ENCODE results near the gene FOXI3.

The FOXI3 gene

GRCh38 chr2:88464153-88464552 is 11.7 kb upstream of the FOXI3 start:
- H3K4me1 ChIP-seq (ENCODE audit: control insufficient read depth, insufficient read depth, low read length): no peaks in the 10 kb centered on the region
- H3K9ac ChIP-seq (ENCODE audit: low read depth, low read length): no peak overlapping the region
- H3K36me3 ChIP-seq (ENCODE audit: insufficient read depth, low read length): no peaks in the 10 kb centered on the region
- H3K9me3 ChIP-seq (replicated peaks; ENCODE audit: low read length): no peaks in the 10 kb centered on the region
- H3K27me3 ChIP-seq (ENCODE audit: control insufficient read depth, insufficient read depth, low read length): no peaks in the 10 kb centered on the region
- H3K4me3 ChIP-seq (ENCODE audit: low read length): no peak overlapping the region
- H3K4me2 ChIP-seq (ENCODE audit: low read length): no peak overlapping the region

- no peak overlapping the region for H3K4me2 ChIP-seq (ENCODE audit: low read length)
- no peak overlapping the region for H3K9ac ChIP-seq (ENCODE audit: low read depth, low read length)
- H3K36me3 ChIP-seq (ENCODE audit: insufficient read depth, low read length): no peaks in the 10 kb centered on the region
- H3K9me3 ChIP-seq (replicated peaks; ENCODE audit: low read length): no peaks in the 10 kb centered on the region
- H3K4me1 ChIP-seq (ENCODE audit: control insufficient read depth, insufficient read depth, low read length): no peaks in the 10 kb centered on the region
- H3K27me3 ChIP-seq (ENCODE audit: control insufficient read depth, insufficient read depth, low read length): peaks cover 9% of the 10 kb centered on the region
- H3K4me3 ChIP-seq (ENCODE audit: low read length): no peak overlapping the region
Measured at GRCh38 chr2:88458633-88459032, 6.1 kb upstream of the FOXI3 start.

DNA sequence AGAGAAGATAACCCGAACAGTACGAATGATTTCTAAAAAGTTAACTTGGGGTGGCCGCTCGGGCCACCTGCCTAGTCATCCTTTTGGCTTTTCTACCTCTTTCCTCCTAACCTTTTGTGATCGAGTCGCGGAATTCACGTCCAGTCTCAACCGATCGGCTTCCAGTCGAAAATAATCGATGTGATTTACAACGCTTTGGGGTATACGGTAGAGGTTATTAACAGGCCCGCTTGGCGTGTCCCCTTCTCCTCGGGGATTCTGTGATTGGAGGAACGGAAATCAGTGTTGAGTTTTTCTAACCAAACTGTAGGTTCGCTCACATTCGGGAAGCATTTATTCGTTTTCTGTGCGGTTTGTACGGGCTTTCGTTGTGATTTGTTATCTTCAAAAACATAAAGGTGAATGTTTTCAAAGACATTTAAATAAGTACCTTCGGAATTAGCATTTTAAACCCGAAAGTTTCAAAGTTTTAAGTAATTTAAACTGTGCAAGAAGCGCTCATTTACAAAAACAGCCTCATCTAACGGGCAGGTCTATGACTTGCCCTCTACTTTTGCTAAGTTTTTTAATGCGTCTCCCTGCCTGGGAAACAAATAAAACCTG is 588 bp upstream of the FOXI3 start:
- H3K4me1 ChIP-seq (ENCODE audit: control insufficient read depth, insufficient read depth, low read length): no peaks in the 10 kb centered on the region
- H3K4me2 ChIP-seq (ENCODE audit: low read length): peak overlapping the region; percentile 29
- peaks cover 38% of the 10 kb centered on the region for H3K27me3 ChIP-seq (ENCODE audit: control insufficient read depth, insufficient read depth, low read length)
- no peaks in the 10 kb centered on the region for H3K36me3 ChIP-seq (ENCODE audit: insufficient read depth, low read length)
- H3K9ac ChIP-seq (ENCODE audit: low read depth, low read length): no peak overlapping the region
- H3K9me3 ChIP-seq (replicated peaks; ENCODE audit: low read length): no peaks in the 10 kb centered on the region
- no peak overlapping the region for H3K4me3 ChIP-seq (ENCODE audit: low read length)

DNA sequence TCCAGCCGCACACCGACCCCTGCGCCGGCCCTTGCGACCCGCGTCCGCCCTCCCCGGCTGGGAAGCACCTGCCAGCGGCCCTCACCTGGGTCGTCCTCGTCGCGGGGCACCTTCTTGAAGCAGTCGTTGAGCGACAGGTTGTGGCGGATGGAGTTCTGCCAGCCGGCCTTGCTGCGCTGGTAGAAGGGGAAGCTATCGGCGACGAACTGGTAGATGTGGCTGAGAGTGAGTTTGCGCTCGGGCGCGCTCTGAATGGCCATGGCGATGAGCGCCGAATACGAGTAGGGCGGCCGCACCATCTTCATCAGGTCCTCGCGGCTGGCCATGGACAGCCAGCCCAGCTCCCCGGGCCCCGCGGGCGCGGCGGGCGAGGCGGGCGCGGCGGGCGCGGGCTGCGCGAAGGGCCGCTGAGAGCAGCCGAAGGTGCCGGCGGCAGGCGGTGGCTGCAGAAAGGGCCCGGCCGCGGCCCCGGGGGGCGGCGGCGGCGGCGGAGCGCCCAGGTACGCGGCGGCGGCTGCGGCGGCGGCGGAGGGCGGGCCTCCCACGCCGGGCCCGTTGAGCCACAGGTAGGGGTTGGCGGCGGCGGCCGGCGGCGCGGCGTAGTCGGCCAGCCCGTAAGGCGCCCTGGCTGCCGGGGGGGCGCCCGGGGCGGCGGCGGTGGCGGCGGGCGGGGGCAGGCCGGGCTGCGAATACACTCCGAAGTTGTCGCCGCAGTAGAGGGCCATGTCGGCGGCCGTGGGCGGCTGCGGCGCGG is 505 bp downstream of the FOXI3 start:
- H3K9me3 ChIP-seq (replicated peaks; ENCODE audit: low read length): no peaks in the 10 kb centered on the region
- H3K4me1 ChIP-seq (ENCODE audit: control insufficient read depth, insufficient read depth, low read length): no peaks in the 10 kb centered on the region
- H3K9ac ChIP-seq (ENCODE audit: low read depth, low read length): no peak overlapping the region
- H3K27me3 ChIP-seq (ENCODE audit: control insufficient read depth, insufficient read depth, low read length): peaks cover 41% of the 10 kb centered on the region
- H3K36me3 ChIP-seq (ENCODE audit: insufficient read depth, low read length): no peaks in the 10 kb centered on the region
- H3K4me3 ChIP-seq (ENCODE audit: low read length): no peak overlapping the region
- H3K4me2 ChIP-seq (ENCODE audit: low read length): peak overlapping the region; percentile 37

GRCh38 chr2:88450925-88451810 is 1.3 kb downstream of the FOXI3 start:
- Histone ChIP-seq H3K4me1 (ENCODE audit: control insufficient read depth, insufficient read depth, low read length) (no peaks in the 10 kb centered on the region), H3K36me3 (ENCODE audit: insufficient read depth, low read length) (no peaks in the 10 kb centered on the region), H3K9me3 (replicated peaks; ENCODE audit: low read length) (no peaks in the 10 kb centered on the region), H3K9ac (ENCODE audit: low read depth, low read length) (no peak overlapping the region), H3K4me3 (ENCODE audit: low read length) (no peak overlapping the region), H3K27me3 (ENCODE audit: control insufficient read depth, insufficient read depth, low read length) (peaks cover 41% of the 10 kb centered on the region), H3K4me2 (ENCODE audit: low read length) (no peak overlapping the region)

DNA sequence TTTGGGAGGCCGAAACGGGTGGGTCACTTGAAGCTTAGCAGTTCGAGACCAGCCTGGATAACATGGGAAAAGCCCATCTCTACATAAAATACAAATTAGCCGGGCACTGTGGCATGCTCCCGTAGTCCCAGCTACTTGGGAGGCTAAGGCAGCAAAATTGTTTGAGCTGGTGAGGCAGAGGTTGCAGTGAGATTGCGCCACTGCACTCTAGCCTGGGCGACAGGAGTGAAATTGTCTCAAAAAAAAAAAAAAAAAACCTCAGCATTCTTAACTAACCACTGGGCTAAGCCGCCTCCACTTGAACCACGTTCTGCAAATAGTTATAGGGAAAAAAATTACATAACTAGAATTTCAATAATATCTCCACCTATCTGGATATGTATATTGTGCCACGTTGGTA is 2.3 kb downstream of the FOXI3 start:
- no peak overlapping the region for H3K4me2 ChIP-seq (ENCODE audit: low read length)
- no peaks in the 10 kb centered on the region for H3K36me3 ChIP-seq (ENCODE audit: insufficient read depth, low read length)
- H3K4me3 ChIP-seq (ENCODE audit: low read length): no peak overlapping the region
- peaks cover 41% of the 10 kb centered on the region for H3K27me3 ChIP-seq (ENCODE audit: control insufficient read depth, insufficient read depth, low read length)
- no peak overlapping the region for H3K9ac ChIP-seq (ENCODE audit: low read depth, low read length)
- no peaks in the 10 kb centered on the region for H3K9me3 ChIP-seq (replicated peaks; ENCODE audit: low read length)
- H3K4me1 ChIP-seq (ENCODE audit: control insufficient read depth, insufficient read depth, low read length): no peaks in the 10 kb centered on the region

- no peak overlapping the region for H3K9ac ChIP-seq (ENCODE audit: low read depth, low read length)
- no peaks in the 10 kb centered on the region for H3K9me3 ChIP-seq (replicated peaks; ENCODE audit: low read length)
- no peaks in the 10 kb centered on the region for H3K36me3 ChIP-seq (ENCODE audit: insufficient read depth, low read length)
- no peak overlapping the region for H3K4me3 ChIP-seq (ENCODE audit: low read length)
- H3K4me2 ChIP-seq (ENCODE audit: low read length): no peak overlapping the region
- H3K27me3 ChIP-seq (ENCODE audit: control insufficient read depth, insufficient read depth, low read length): peaks cover 28% of the 10 kb centered on the region
- H3K4me1 ChIP-seq (ENCODE audit: control insufficient read depth, insufficient read depth, low read length): no peaks in the 10 kb centered on the region
Measured at GRCh38 chr2:88448248-88448647, 4.2 kb downstream of the FOXI3 start.

DNA sequence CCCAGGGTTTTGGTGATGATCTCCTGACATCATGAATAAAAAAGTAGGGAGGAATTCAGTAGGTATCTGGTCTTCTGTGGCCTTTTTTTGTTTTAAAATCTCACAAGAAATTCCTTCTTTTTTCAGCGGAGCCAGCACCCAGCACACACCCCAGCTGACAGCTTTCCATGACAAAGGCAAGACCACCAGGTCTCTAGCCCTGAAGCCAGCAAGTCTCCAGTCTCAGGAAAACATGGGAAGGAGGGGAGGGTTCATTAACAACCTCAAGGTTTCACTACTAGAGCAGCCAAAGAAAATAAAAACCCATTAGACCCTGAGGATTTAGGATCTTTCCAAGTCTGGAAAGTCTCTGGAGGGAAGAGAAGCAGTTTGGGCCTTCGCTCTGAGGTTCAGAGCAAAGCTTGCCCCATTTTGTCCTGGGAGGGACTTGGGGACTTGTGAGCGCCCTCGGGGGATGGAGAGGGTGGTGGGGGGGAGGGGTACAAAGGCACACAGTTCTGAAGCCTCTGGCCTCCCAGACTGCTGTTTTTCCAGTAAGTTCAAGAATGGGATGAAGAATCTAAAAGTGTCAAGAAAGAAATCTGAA is 9.0 kb downstream of the FOXI3 start:
- no peak overlapping the region for H3K9ac ChIP-seq (ENCODE audit: low read depth, low read length)
- peaks cover 3% of the 10 kb centered on the region for H3K27me3 ChIP-seq (ENCODE audit: control insufficient read depth, insufficient read depth, low read length)
- H3K9me3 ChIP-seq (replicated peaks; ENCODE audit: low read length): no peaks in the 10 kb centered on the region
- H3K4me1 ChIP-seq (ENCODE audit: control insufficient read depth, insufficient read depth, low read length): no peaks in the 10 kb centered on the region
- H3K4me2 ChIP-seq (ENCODE audit: low read length): no peak overlapping the region
- H3K36me3 ChIP-seq (ENCODE audit: insufficient read depth, low read length): no peaks in the 10 kb centered on the region
- no peak overlapping the region for H3K4me3 ChIP-seq (ENCODE audit: low read length)

- Histone ChIP-seq H3K36me3 (ENCODE audit: insufficient read depth, low read length) (no peaks in the 10 kb centered on the region), H3K4me1 (ENCODE audit: control insufficient read depth, insufficient read depth, low read length) (no peaks in the 10 kb centered on the region), H3K9me3 (replicated peaks; ENCODE audit: low read length) (no peaks in the 10 kb centered on the region), H3K27me3 (ENCODE audit: control insufficient read depth, insufficient read depth, low read length) (no peaks in the 10 kb centered on the region), H3K9ac (ENCODE audit: low read depth, low read length) (no peak overlapping the region), H3K4me2 (ENCODE audit: low read length) (no peak overlapping the region), H3K4me3 (ENCODE audit: low read length) (no peak overlapping the region)
Measured at GRCh38 chr2:88442473-88442872, 10.0 kb downstream of the FOXI3 start.

- H3K9me3 ChIP-seq (replicated peaks; ENCODE audit: low read length): no peaks in the 10 kb centered on the region
- H3K9ac ChIP-seq (ENCODE audit: low read depth, low read length): no peak overlapping the region
- H3K4me3 ChIP-seq (ENCODE audit: low read length): no peak overlapping the region
- H3K4me2 ChIP-seq (ENCODE audit: low read length): no peak overlapping the region
- no peaks in the 10 kb centered on the region for H3K4me1 ChIP-seq (ENCODE audit: control insufficient read depth, insufficient read depth, low read length)
- no peaks in the 10 kb centered on the region for H3K27me3 ChIP-seq (ENCODE audit: control insufficient read depth, insufficient read depth, low read length)
- no peaks in the 10 kb centered on the region for H3K36me3 ChIP-seq (ENCODE audit: insufficient read depth, low read length)
Measured at GRCh38 chr2:88442061-88442460, 10.4 kb downstream of the FOXI3 start.

GRCh38 chr2:88437010-88437409 is 15.5 kb downstream of the FOXI3 start:
- Histone ChIP-seq H3K4me2 (ENCODE audit: low read length) (no peak overlapping the region), H3K4me3 (ENCODE audit: low read length) (no peak overlapping the region), H3K9ac (ENCODE audit: low read depth, low read length) (no peak overlapping the region), H3K36me3 (ENCODE audit: insufficient read depth, low read length) (no peaks in the 10 kb centered on the region), H3K27me3 (ENCODE audit: control insufficient read depth, insufficient read depth, low read length) (no peaks in the 10 kb centered on the region), H3K9me3 (replicated peaks; ENCODE audit: low read length) (no peaks in the 10 kb centered on the region), H3K4me1 (ENCODE audit: control insufficient read depth, insufficient read depth, low read length) (no peaks in the 10 kb centered on the region)

Measured in skeletal muscle satellite cell (primary cell).